Thyroid gland (tissue), 4 donors: ENCODE results near the gene NIT2.

Source experiments
- CTCF ChIP-seq, 6 experiments: fragments of 200-600 bp in 3 of 6; fragments of 450-650 bp in 3 of 6; sonication (generic) in 3 of 6; IDR thresholded peaks; one replicate each; pipeline ENCODE4 v1.5.1; 2016 to 2019; ENCODE audit warnings: antibody characterized with exemption in 6 of 6, mild to moderate bottlenecking in 2 of 6, inconsistent platforms in 1 of 6, moderate library complexity in 1 of 6
- POLR2A ChIP-seq, 2 donors: fragments of 450-650 bp; IDR thresholded peaks; one replicate each; pipeline ENCODE4 v1.6.1; 2017; ENCODE audit warnings: antibody characterized with exemption in 2 of 2, mild to moderate bottlenecking in 2 of 2, moderate library complexity in 1 of 2

DNA sequence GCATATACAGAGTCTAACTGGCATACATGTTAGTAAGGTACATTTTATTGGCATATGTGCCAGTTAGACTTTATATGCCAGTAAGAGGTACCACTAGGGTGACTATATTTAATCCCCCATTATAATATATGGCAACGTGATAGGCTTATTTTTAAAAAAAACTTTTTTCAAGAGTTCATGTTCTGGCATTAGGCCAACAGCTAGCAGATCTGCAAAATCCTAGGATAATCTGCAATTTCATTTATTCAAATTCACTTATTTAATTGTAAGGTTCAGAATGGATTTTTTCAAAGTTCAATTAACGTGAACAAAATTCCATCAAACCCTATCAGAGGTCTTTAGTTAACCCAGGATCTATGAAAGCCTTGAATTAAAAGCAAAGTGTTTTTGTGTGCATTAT, 31.9 kb downstream of the NIT2 start:
- TF ChIP-seq CTCF (IDR thresholded peaks at IDR 0.05), result no peak
- TF ChIP-seq POLR2A (IDR thresholded peaks at IDR 0.05), result no peak
